NCI-H82 (cell line): Measurements from ENCODE around the gene PSMC2.

Experiments used
- DNase-seq: peaks from one replicate; lab custom pipeline; 2025; lab: John Stamatoyannopoulos, UW

The PSMC2 gene

DNA sequence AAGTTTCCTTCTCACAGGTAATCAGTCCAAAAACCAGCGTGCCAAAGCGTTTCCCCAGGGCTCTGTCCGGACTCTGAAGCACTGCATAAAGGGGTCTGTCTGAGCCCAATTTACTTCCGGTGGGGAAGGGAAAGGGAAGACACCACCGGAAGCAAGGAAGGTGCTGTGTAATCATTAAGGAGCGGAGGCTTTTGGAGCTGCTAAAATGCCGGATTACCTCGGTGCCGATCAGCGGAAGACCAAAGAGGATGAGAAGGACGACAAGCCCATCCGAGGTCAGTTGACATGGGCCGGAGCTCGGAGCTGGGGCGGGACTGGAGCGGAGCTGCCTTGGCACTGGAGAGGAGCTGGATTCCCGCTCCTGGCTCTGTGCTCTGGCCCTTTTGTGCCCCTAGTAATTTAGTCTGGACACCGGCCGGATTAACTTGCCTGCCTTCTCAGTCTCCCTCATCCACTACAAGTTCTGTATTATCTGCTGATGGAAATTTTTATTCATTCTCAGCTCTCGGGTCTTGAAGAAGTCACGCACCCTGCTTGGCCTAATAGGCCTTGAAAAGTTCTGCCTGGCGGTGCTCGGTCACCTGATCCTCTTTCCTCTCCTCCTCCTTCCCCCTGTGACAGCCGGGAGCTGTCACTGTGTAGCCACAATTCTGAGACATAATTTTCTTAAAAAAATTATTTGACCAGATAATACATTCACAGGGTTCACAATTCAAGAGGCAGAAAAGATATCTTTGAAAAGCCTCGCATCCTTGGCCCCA is at the start of gene PSMC2:
Gene PSMC2 (plus strand): TSS at position 137 of the 761 bp plus-strand sequence. CDS start 69 bp downstream, at position 206.
- peak; percentile 94 for DNase-seq

DNA sequence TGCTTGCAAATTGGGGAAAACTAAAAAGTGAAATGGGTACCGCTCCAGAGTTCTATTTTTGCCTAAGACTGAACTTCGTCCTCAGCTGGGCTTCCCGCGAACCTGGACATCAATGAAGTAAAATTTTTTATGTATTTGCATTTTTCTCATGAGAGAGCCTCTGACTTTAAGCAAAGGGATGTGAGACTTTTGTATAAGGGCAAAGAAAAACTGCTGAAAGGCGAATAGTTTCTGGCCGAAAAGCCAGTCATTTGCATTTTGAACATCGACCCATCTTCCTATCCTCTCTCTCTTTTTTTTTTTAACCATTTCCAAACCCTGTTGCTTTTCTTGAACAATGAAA is 49.6 kb upstream of the PSMC2 start:
- no peak for DNase-seq

DNA sequence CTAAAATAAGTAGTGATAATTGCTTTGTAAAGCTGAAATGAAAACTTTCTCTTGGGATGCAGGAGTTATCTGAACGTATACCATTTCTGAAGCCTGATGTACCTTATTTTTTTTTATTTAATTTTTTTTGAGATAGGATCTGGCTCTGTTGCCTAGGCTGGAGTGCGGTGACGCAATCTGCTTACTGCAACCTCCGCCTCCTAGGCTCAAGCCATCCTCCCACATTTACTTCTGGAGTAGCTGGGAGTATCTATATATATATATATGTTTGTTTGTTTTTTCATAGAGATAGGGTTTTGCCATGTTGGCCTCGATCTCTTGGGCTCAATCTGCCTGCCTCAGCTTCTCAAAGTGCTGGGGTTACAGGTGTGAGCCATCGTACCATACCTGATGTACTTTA is 47.8 kb upstream of the PSMC2 start:
- no peak for DNase-seq

DNA sequence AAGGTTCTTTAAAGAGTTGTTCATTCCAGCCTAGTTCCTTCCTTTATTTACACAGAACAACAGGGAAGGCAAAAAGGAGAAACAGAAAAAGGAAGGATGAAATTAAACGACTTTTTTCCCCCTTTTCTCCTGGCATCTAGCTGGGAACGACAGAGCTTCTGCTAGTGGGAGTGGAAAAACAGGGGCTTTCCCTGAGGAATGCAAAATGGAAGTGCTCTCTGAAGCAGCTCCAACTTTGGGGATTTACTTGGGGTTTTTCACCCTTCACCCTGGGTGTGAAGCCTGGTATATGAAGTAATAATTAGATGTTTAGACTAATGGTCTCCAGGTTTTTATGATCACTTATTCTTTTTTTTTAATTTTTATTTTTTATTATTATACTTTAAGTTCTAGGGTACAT is 46.0 kb upstream of the PSMC2 start:
- no peak for DNase-seq

DNA sequence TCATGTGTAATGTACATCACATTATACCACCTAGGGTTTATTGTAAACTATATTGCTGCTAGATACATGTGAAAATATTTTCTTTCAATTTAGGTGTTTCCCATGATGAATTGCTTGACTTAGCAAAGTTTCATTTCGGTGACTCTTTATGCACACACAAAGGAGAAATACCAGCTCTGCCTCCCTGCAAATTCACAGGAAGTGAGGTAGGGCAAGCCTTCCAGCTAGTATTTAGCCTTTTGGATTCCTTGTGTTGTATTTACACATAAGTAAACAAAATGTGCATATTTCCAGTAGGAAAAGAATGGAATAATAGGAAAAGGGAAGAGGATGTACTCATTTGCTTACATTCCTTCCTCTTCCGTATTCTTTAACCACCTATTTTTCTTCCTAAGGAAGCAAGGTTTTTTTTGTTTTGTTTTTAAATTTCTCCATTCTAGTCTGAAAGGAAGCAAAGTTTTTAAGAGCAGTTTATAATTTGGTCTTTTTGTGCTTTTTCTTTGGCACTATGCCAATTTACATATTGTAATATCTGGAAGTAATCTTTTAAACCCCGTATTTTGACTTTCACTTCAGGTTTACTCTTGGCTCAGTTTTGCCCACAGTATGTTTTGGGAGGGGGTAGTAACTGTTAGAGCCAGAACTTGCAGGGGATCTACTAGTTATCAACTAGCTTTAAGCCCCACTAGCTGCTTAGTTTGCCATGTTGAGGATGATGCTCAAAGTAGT is 39.8 kb upstream of the PSMC2 start:
- DNase-seq, result no peak

DNA sequence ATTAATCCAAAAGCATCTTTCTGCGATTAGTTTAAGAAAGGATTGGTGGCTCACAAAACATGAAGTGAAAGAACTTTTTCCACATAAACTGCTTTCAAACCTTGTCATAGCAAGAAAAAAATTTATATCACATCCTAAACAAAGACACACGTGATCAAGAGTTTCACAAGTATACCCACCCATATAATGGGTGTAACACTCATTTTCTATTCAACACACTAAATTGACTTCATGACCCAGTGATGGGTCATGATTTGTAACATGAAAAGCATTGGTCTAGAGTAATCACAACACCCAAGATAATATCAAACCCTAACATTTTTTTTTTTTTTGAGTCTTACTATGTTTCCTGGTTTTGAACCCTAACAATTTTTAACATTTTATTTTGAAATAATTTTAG is 32.6 kb upstream of the PSMC2 start:
- DNase-seq, result no peak

DNA sequence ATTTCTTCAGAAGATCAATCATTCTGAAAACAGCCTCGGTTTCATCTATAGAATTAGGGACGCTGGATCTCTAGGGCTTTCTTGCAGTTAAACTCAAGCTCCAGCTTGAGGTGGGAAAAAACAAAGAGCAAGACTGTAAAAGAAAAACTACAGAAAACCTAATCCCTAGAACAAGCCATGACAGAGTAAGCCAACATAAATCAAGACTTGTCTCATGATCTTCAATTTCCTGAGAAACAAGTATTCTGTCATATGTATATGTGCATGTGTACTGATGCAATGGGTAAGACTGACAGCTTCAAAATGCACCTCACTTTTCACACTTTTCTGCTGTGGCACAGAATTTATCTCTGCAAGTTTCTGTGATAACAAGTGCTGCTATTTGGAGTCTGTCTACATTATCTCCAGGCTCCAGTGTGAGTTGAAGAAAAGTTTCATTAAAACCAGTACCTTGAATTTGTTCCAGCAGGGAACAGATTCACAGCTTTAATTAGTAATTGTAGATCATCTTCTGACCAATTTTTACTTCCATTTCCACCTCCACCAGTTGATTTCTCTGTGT is 31.0 kb upstream of the PSMC2 start:
- no peak for DNase-seq

DNA sequence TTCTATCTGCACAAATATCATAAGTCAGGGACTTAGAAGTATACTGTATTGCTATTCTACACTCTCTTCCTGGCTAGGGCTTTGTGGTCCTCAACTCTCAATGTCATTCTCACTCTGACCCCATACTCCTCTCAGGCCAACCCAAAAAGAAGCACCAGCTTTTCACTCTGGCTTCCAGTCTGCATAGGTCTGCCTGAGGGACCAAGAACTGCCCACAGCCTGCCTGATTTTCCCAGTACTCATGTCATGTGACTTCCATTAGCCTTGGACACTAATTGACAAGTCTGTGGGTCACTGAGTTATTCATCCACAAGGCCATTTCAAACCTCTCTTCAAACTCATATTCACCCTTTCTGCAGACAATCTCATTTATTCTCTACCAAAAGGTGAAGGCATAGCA is 30.4 kb upstream of the PSMC2 start:
- no peak for DNase-seq

DNA sequence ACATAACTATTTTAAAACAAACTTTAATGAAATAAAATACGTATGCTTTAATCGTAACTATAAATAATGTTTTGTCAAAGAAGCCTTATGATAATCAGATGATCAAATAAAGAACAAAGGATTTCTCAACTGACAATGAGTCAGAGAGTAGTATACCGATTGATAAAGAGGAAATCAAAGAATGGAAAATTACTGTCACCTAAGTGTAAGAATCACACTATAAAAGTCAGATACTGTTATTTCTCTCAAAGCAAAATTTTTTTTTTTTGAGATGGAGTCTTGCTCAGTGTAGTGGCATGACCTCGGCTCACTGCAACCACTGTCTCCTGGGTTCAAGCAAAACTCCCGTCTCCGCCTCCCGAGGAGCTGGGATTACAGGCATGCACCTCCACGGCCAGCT is 21.7 kb upstream of the PSMC2 start:
- no peak for DNase-seq

DNA sequence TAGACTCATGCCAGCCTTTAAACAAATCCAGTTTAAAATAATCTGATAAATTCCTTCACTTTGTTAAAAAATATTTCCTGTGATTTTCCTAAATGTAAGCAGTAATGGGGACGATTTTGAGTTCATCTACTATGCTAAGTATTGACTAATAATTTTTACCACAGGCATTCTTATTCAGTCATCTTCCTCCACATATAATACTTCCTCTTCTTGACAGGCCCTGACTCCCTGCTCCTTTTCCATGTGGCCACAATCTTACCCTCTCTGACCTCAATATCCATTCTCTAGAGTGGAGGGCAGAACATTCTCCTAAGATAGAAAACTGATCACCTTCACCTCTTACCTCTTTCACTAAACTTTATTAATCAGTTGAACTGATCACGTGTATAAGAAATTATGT is 10.7 kb upstream of the PSMC2 start:
- DNase-seq, result no peak

DNA sequence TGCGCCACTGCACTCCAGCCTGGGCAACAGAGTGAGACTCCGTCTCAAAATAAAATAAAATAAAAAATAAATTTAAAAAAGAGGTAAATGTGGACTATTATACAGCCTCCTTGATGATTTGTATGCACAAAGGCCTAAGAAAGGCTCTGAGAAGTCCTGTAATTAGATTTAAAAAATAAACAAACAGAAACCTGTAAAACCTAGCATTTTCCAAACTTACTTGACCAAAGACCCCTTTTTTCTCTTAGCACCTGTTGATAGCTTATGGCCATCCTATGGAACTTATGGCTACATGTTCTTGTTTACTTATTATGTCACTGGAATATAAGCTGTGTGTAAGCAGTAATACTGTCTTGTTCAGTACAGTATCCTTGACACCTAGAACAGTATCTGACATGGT is 8.6 kb upstream of the PSMC2 start:
- DNase-seq, result no peak

DNA sequence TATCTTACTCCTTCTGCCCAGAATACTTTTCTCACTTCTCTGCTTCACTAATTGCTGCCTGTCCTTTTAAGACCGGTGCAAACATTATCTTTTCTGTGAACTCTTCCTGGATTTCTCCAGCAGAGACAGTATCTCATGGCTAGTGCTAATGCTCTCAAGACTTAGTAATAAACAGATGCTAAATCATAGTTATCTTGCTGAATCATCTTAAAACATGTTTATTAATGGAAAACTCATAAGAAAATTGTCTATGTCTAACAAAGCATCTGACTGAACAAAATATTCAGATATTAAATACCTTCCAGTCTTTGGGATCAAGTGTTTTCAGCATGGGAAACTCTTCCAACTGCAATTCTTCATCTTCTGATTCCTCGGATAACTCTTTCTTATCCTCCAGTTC is 6.0 kb upstream of the PSMC2 start:
- no peak for DNase-seq

DNA sequence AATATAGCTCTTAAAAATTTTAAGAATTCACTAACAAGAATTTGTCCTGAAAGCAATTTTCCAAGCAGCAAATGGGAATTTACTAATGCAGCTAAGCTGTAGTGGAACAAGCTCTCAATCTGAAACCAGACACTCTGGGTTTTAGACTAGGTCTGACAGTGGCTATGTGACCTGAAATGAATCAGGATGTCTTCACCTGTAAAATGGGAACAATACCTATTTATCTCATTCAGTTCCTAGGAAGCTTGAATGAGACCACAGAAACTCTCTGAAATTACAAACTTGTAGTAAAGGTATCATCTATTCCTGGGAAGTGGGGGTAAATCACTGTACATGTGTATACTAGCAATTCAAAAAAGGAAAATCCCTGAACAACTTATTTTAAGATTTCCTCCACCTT is 4.1 kb upstream of the PSMC2 start:
- DNase-seq, result no peak

DNA sequence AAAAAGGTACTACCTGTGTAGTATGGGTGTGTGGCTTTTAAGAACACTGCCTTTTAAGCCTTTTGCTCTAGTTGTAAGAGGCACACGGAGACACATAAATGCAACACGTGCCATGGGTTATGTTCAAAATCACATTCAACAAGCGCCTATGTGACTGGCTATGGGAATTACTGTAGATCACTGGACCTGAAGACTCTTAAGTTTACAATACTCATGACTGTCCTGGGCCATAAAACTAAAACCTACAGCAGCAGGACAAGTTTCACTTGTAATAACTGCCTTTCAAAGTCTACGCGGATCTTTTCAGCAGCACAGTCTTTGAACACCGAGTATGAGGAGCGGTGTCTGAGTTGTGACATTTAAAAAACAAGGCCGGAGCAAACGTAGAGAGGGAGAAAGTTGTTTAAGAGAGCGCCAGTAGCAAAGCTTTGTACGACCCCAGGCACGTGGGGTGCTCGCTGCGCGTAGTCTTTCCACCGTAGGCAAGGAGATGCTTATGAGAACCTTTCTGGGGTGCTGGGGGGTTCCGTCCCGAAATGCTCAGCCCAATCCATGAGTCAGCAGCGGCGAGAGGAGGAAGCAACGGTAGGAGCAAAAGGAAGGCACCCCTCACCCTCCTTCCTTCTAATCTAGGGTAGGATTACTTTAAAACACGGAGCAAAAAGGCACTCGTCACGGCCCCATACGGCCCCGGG is 3.5 kb upstream of the PSMC2 start:
- peak; percentile 56 for DNase-seq

DNA sequence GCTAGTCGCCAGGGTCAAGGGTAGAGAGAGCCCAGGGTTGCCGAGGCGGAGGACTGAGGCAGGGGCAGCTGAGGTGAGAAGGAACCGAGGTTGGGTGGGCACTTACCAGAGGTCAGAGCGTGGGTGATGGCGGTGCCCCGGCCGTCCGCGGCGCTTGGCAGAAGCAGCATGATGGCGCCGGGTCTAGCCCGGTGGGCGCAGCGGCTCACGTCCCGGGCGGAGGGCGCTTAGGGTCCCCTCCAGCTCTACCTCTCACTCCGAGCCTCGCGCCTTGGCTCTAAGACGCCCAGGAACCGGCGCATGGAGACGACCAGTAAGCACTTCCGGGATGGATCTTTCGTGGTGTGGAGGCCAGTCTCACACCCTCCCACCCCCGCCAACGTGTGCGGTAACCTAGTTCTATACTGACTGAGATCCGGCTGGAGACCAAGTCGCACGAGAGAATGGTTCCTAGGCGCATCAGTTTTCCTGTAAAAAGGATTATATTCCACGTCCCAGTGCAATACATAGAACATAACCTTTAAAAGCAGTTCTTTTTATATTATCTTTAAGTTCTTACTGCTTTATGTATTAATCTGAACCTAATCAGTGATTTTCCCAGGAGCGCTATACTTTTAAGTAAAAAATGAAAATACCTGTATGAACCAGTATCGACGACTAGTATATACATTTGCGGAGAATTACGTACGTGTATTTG is 2.8 kb upstream of the PSMC2 start, which contains the start of gene DNAJC2:
Gene DNAJC2 (minus strand): TSS at position 315 of the 697 bp plus-strand sequence. CDS start 145 bp downstream, at position 170.
- peak; percentile 97 for DNase-seq

DNA sequence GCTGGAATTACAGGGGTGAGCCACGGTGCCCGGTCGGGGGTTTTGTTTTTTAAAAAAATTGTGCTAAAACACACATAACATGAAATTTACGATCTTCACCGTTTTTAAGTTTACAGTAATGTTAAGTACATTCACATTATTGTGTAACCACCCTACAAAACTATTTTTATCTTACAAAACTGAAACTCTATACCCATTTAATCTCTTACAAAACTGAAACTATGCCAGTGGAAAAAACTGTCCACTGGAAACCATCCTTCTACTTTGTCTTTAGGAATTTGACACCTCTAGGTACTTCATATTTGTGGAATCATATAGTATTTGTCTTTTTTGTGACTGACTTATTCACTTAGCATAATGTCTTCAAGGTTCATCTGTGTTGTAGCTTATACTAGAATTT is 1.0 kb upstream of the PSMC2 start:
- no peak for DNase-seq

DNA sequence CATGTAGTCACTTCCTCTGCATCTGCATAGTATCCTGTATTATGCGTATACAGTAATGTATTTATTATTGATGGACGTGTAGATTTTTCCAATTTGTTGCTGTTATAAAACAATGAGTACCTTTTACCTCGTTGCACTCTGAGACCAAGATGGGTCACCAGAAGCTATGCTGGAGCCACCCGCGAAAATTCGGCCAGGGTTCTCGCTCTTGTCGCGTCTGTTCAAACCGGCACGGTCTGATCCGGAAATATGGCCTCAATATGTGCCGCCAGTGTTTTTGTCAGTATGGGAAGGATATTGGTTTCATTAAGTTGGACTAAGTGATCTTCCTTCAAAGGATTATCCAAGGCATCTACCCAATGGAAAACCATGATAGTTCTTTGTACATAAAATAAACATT is 1.0 kb downstream of the PSMC2 start:
- DNase-seq, result no peak

DNA sequence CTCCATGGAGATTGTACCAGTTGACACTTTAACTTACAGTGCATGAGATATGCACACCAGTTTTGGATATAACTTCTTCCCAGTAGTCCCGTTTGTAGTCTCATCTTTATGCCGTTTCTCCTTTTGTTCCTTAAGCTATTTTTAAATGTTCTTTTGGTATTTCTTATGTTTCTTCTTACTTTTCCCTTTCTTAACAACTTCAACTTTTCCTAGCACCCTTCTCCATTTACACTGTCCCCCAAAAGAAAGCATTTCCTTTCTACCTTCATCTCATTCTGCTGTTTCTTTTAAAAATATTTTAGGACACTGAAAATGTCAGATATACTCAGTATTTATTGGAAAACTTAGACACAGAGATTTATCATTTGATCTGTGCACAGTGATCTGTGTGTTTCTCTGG is 1.5 kb downstream of the PSMC2 start:
- DNase-seq, result no peak

DNA sequence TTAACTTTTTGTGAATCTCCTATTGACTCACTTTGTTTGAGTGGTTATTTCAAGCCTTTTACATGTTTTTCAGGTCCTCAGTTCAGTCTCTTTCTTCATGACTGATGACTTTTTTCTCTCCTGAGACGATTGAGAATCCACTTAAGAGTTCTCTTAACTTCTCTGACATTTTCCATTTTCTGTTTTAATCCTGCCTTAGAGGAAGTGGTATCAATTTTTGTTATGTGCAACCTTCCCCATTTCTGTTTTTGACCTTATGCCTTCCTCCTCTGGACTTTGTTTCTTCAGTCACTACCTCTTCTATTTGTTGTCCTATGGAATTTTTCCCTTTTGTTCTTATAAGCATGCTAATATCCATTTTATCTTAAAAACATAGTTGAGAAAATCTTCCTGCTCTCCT is 2.4 kb downstream of the PSMC2 start:
- no peak for DNase-seq

DNA sequence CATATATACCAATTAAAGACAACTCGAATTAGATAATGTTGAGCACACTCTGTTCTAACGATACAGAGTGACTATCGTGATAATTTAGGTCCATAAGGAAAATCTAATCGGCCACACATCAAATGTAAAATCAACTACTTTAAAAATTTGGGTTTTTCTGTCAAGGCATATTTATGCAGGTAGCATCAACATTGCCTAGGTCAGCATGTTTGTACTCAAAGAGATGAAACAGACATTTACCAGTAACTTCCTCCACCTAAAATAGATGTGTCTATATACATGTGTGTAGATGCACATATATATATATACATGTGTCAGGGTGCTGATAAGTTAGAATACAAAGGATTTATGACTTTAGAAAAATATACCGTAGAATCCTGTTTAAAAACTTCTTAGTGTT is 22.0 kb downstream of the PSMC2 start:
- no peak for DNase-seq

DNA sequence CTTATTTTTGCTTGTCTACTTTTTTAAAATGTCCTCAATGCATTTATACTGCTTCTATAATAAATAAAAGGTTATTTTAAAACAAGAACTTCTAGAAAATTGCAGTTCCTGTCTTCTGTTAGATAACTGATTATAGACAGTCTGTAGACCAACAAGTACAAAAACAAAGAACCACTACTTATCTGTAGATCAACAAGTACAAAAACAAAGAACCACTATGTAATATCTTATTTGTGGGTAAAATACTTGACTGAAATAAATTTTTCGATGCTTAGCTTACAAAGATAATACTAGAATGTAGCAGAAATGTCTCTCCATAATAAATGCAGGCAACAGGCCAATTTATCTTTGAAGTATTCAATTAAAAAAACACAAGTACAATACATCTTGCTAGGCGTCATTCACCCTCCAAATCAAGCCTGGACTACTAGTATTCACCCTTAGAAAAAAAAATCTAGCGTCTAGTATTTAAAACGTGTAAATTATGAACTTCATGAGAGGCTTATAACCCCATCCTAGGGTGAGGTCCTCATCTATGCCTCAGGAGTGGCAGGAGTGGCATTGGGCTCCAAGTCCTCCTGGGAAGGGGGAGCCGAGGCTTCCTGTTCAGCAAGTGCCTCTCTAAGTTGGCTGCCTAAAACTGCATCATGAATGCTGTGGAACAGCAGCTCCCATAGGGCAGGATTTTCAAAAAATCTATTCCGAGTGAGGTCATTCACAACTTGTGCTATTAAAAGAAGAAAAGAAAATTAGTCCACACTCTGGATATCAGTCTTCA is 26.6 kb downstream of the PSMC2 start:
- DNase-seq, result no peak
